Raji (cell line): ENCODE data around the gene SMIM10L1.

ENCODE experiments used
- POLR2A ChIP-seq: IDR thresholded peaks from 2 replicates; pipeline ENCODE4 v1.6.1; 2011; ENCODE audit warnings: low read depth, low read length, control low read depth; ENCODE audit not compliant: insufficient read depth

Gene SMIM10L1

GRCh38 chr12:11166300-11166699 is 4.7 kb upstream of the SMIM10L1 start:
- no peak for TF ChIP-seq POLR2A

- TF ChIP-seq POLR2A, result no peak
Observed at GRCh38 chr12:11170810-11171144, 217 bp upstream of the SMIM10L1 start.

- no peak for TF ChIP-seq POLR2A
Observed at GRCh38 chr12:11171969-11172675, 1.1 kb downstream of the SMIM10L1 start.

GRCh38 chr12:11174022-11174421 is 3.0 kb downstream of the SMIM10L1 start:
- no peak for TF ChIP-seq POLR2A

- no peak for TF ChIP-seq POLR2A
Observed at GRCh38 chr12:11178250-11178649, 7.3 kb downstream of the SMIM10L1 start.

- no peak for TF ChIP-seq POLR2A
Observed at GRCh38 chr12:11182529-11182928, 11.5 kb downstream of the SMIM10L1 start.

- no peak for TF ChIP-seq POLR2A
Observed at GRCh38 chr12:11183011-11183410, 12.0 kb downstream of the SMIM10L1 start.

- TF ChIP-seq POLR2A, result no peak
Observed at GRCh38 chr12:11186837-11187236, 15.8 kb downstream of the SMIM10L1 start, which contains the start of gene TAS2R42. TAS2R42 (minus strand) TSS chr12:11186937; CDS start chr12:11186937, 0 bp downstream.

GRCh38 chr12:11202811-11203210 is 31.8 kb downstream of the SMIM10L1 start:
- TF ChIP-seq POLR2A, result no peak

- TF ChIP-seq POLR2A, result no peak
Observed at GRCh38 chr12:11204173-11204572, 33.2 kb downstream of the SMIM10L1 start.

GRCh38 chr12:11209113-11209512 is 38.1 kb downstream of the SMIM10L1 start:
- no peak for TF ChIP-seq POLR2A
